Measurements from ENCODE around the gene APCDD1. TPM values are rescaled to one million over a fixed set of nuclear protein-coding genes. Genes with fewer than 3 reads are reported as not detected.

Gene APCDD1
- polyA plus RNA-seq, 1 of the 3 experiments (the other 2 are of a cell fraction) = 0.02 TPM

DNA sequence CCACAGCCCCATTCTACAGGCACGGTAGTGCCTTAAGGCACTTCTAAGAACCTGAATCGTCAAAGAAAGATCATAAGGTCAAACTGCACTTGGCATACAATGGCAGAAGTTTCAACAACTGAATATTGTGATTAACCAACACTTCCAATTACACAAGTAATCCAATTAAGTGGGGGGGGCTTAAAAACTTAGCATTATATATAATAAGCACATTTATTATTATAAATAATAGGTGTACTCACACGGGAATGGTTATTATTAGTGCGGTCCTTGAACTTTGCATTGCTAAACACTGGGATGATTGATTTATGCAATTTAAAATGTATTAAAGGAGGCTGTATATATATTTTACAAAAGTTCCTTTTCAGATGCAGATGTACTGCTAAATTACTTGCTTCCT, 7.6 kb downstream of the APCDD1 start:
- Histone ChIP-seq H3K9ac (no peak overlapping the region), H3K4me2 (no peak overlapping the region), H3K4me3 (ENCODE audit: low read depth in 2 of 2, low read length in 1 of 2) (no peak overlapping the region), H3K27ac (ENCODE audit: low read depth in 2 of 2, low read length in 1 of 2) (no peak overlapping the region), H3F3A (replicated peaks; ENCODE audit: insufficient read depth) (no peaks in the 10 kb centered on the region), H4K20me1 (ENCODE audit: insufficient read depth) (no peaks in the 10 kb centered on the region), H3K79me2 (ENCODE audit: insufficient read depth) (no peaks in the 10 kb centered on the region), H3K27me3 (ENCODE audit: insufficient read depth) (no peaks in the 10 kb centered on the region), H3K9me3 (no peaks in the 10 kb centered on the region), H3K4me1 (ENCODE audit: control insufficient read depth in 1 of 2, insufficient read depth in 2 of 2, low read depth in 1 of 2, low read length in 1 of 2) (peaks cover 0 to 9% of the 10 kb centered on the region in 2 experiments; a peak in 3 of 4 replicates), H3K36me3 (replicated peaks in 1 of 2; ENCODE audit: control insufficient read depth in 1 of 2, insufficient read depth in 2 of 2, low read length in 1 of 2) (no peaks in the 10 kb centered on the region), H2AFZ (ENCODE audit: low read depth) (no peak overlapping the region), H3K9me2 (no peaks in the 10 kb centered on the region)
- POLR2A ChIA-PET = no interaction called here
- DNase-seq = no peak
- CTCF ChIA-PET = no interaction called here
- 34% methylated on average over 4 of the region's 4 CpGs for WGBS (ENCODE audit: low lambda C conversion rate)
- TF ChIP-seq MXI1 (IDR thresholded peaks at IDR 0.05; ENCODE audit: low read depth, low read length) = no peak

DNA sequence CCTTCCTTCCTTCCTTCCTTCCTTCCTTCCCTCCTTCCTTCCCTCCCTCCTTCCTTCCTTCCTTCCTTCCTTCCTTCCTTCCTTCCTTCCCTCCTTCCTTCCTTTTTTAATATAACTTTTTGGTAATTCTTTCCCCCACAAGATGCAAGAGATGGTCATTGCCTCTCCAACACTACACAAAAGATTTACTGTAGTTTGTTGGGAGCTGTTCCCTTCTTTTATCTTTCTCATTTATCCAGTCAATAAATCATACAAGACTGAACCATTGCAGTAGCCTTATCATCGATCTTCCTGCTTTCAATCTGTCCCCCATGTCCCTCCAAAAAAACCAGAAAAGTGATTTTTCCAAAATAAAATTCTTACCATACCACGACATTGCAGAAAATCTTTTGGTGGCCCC, 8.2 kb downstream of the APCDD1 start:
- Histone ChIP-seq H3K79me2 (ENCODE audit: insufficient read depth) (no peaks in the 10 kb centered on the region), H3F3A (replicated peaks; ENCODE audit: insufficient read depth) (no peaks in the 10 kb centered on the region), H2AFZ (ENCODE audit: low read depth) (no peak overlapping the region), H3K27me3 (ENCODE audit: insufficient read depth) (no peaks in the 10 kb centered on the region), H3K4me2 (no peak overlapping the region), H3K4me3 (ENCODE audit: low read depth in 2 of 2, low read length in 1 of 2) (no peak overlapping the region), H3K9me2 (no peaks in the 10 kb centered on the region), H4K20me1 (ENCODE audit: insufficient read depth) (no peaks in the 10 kb centered on the region), H3K27ac (ENCODE audit: low read depth in 2 of 2, low read length in 1 of 2) (no peak overlapping the region), H3K4me1 (ENCODE audit: control insufficient read depth in 1 of 2, insufficient read depth in 2 of 2, low read depth in 1 of 2, low read length in 1 of 2) (peaks cover 0 to 9% of the 10 kb centered on the region in 2 experiments; a peak in 3 of 4 replicates), H3K9me3 (no peaks in the 10 kb centered on the region), H3K9ac (no peak overlapping the region), H3K36me3 (replicated peaks in 1 of 2; ENCODE audit: control insufficient read depth in 1 of 2, insufficient read depth in 2 of 2, low read length in 1 of 2) (no peaks in the 10 kb centered on the region)
- 28% methylated on average over 2 of the region's 2 CpGs for WGBS (ENCODE audit: low lambda C conversion rate)
- DNase-seq = no peak
- POLR2A ChIA-PET = no interaction called here
- CTCF ChIA-PET = interaction anchor here (0.6 kb wide), 1 partner anchor 14 kb away, joined by 3 read pairs; no protein-coding TSS in a partner anchor
- no peak for TF ChIP-seq EZH2phosphoT487 (IDR thresholded peaks at IDR 0.05; ENCODE audit: borderline replicate concordance, low read depth)
- TF ChIP-seq FOSL2 (IDR thresholded peaks at IDR 0.05; ENCODE audit: borderline replicate concordance, low read depth) = no peak
- TF ChIP-seq, protein P1, sequence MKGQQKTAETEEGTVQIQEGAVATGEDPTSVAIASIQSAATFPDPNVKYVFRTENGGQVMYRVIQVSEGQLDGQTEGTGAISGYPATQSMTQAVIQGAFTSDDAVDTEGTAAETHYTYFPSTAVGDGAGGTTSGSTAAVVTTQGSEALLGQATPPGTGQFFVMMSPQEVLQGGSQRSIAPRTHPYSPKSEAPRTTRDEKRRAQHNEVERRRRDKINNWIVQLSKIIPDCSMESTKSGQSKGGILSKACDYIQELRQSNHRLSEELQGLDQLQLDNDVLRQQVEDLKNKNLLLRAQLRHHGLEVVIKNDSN (IDR thresholded peaks at IDR 0.05; ENCODE audit: borderline replicate concordance, low read depth) = no peak
- no peak for TF ChIP-seq TCF12 (IDR thresholded peaks at IDR 0.05)
- no peak for TF ChIP-seq EP300 (IDR thresholded peaks at IDR 0.05; ENCODE audit: borderline replicate concordance in 1 of 2, low read depth in 1 of 2, low read length in 1 of 2)

DNA sequence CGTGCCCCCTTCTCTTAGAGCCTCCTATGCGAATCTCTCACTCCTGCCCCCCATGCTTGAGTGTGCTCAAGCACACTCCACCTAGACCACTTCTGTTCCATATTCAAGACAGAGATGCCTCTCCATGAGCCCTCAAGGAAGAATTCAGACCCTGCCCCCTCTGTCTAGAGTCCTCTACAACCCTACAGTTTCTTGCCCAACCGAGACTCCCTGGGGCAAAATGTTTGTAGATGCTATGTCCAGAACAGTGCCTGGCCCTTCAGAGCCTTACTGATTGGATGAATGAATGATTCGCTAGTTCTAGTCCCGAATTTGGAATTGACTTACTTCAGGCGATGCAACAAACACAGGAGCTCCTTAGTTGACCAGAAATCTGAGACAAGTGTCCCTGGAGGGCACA, 8.7 kb downstream of the APCDD1 start:
- Histone ChIP-seq H3K9me2 (no peaks in the 10 kb centered on the region), H3K9me3 (no peaks in the 10 kb centered on the region), H3K36me3 (replicated peaks in 1 of 2; ENCODE audit: control insufficient read depth in 1 of 2, insufficient read depth in 2 of 2, low read length in 1 of 2) (no peaks in the 10 kb centered on the region), H3K9ac (no peak overlapping the region), H3K4me3 (ENCODE audit: low read depth in 2 of 2, low read length in 1 of 2) (no peak overlapping the region), H3K79me2 (ENCODE audit: insufficient read depth) (no peaks in the 10 kb centered on the region), H3F3A (replicated peaks; ENCODE audit: insufficient read depth) (no peaks in the 10 kb centered on the region), H3K4me1 (ENCODE audit: control insufficient read depth in 1 of 2, insufficient read depth in 2 of 2, low read depth in 1 of 2, low read length in 1 of 2) (peaks cover 0 to 9% of the 10 kb centered on the region in 2 experiments; a peak in 3 of 4 replicates), H3K27me3 (ENCODE audit: insufficient read depth) (no peaks in the 10 kb centered on the region), H2AFZ (ENCODE audit: low read depth) (no peak overlapping the region), H3K4me2 (no peak overlapping the region), H4K20me1 (ENCODE audit: insufficient read depth) (no peaks in the 10 kb centered on the region), H3K27ac (ENCODE audit: low read depth in 2 of 2, low read length in 1 of 2) (no peak overlapping the region)
- POLR2A ChIA-PET = no interaction called here
- DNase-seq = no peak
- CTCF ChIA-PET = interaction anchor here (1.3 kb wide), 1 partner anchor 493 kb away, joined by 3 read pairs; no protein-coding TSS in a partner anchor
- 33% methylated on average over 5 of the region's 6 CpGs for WGBS (ENCODE audit: low lambda C conversion rate)
- TF ChIP-seq RFX5 (IDR thresholded peaks at IDR 0.05; ENCODE audit: low read length) (no peak), REST (IDR thresholded peaks at IDR 0.05; ENCODE audit: low read depth, low read length) (no peak), ZBTB33 (IDR thresholded peaks at IDR 0.05; ENCODE audit: borderline replicate concordance, low read depth) (no peak), RAD21 (IDR thresholded peaks at IDR 0.05; ENCODE audit: low read length) (no peak)
- TF ChIP-seq, protein P2, sequence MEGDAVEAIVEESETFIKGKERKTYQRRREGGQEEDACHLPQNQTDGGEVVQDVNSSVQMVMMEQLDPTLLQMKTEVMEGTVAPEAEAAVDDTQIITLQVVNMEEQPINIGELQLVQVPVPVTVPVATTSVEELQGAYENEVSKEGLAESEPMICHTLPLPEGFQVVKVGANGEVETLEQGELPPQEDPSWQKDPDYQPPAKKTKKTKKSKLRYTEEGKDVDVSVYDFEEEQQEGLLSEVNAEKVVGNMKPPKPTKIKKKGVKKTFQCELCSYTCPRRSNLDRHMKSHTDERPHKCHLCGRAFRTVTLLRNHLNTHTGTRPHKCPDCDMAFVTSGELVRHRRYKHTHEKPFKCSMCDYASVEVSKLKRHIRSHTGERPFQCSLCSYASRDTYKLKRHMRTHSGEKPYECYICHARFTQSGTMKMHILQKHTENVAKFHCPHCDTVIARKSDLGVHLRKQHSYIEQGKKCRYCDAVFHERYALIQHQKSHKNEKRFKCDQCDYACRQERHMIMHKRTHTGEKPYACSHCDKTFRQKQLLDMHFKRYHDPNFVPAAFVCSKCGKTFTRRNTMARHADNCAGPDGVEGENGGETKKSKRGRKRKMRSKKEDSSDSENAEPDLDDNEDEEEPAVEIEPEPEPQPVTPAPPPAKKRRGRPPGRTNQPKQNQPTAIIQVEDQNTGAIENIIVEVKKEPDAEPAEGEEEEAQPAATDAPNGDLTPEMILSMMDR (IDR thresholded peaks at IDR 0.05) = no peak
